H1 (cell line): ENCODE measurements around the gene RASD2. TPM values are rescaled to one million over a fixed set of nuclear protein-coding genes. Genes with fewer than 3 reads are reported as not detected.

ENCODE experiments used
- CTCF ChIA-PET: fragments of 300-600 bp; sonication (Branson Sonifier 250); formaldehyde crosslinking; loops from one replicate; lab custom pipeline; 2021; ENCODE audit not compliant: partially characterized antibody; lab: Charles Lee
- POLR2A ChIA-PET: fragments of 300-600 bp; sonication (Branson Sonifier 250); formaldehyde crosslinking; loops from one replicate; lab custom pipeline; 2021; ENCODE audit warnings: inconsistent platforms; ENCODE audit not compliant: partially characterized antibody; lab: Charles Lee
- DNase-seq, 2 experiments: peaks; one replicate each; pipeline versions ENCODE4 v3.0.0 to v3.0.0-alpha.2; 2010 to 2022; ENCODE audit warnings: low spot score in 2 of 2, low read depth in 1 of 2, mixed read lengths in 1 of 2
- FAIRE-seq: peaks from 2 replicates; lab custom pipeline; 2011; peaks lifted over from hg19 to GRCh38; lab: Jason Lieb, UNC
- H2AFZ ChIP-seq: 2 replicates; pipeline ENCODE4 v1.8.1; 2012; ENCODE audit warnings: low read length, inconsistent platforms
- H2AK5ac ChIP-seq: 2 replicates; pipeline ENCODE4 v1.6.1; 2013; ENCODE audit warnings: low read depth, low read length
- H2BK120ac ChIP-seq: replicated peaks from 2 replicates; pipeline ENCODE3; 2013; ENCODE audit warnings: low read depth, low read length, inconsistent platforms
- H2BK12ac ChIP-seq: 2 replicates; pipeline ENCODE4 v1.6.1; 2013; ENCODE audit warnings: low read depth, low read length
- H2BK15ac ChIP-seq: 2 replicates; pipeline ENCODE4 v1.6.1; 2013; ENCODE audit warnings: low read length
- H2BK20ac ChIP-seq: 2 replicates; pipeline ENCODE4 v1.6.1; 2013; ENCODE audit warnings: low read length
- H2BK5ac ChIP-seq: 2 replicates; pipeline ENCODE4 v1.6.1; 2013; ENCODE audit warnings: low read depth, low read length
- H3K14ac ChIP-seq: 2 replicates; pipeline ENCODE4 v1.6.1; 2013; ENCODE audit warnings: inconsistent platforms; ENCODE audit not compliant: insufficient read length
- H3K18ac ChIP-seq: 2 replicates; pipeline ENCODE4 v1.6.1; 2013; ENCODE audit warnings: low read length; ENCODE audit errors: extremely low read depth
- H3K23ac ChIP-seq: 2 replicates; pipeline ENCODE4 v1.6.1; 2013; ENCODE audit warnings: inconsistent platforms; ENCODE audit not compliant: insufficient read length
- H3K23me2 ChIP-seq: 2 replicates; pipeline ENCODE4 v1.6.1; 2013; ENCODE audit warnings: low read depth, low read length
- H3K27ac ChIP-seq: 2 replicates; pipeline ENCODE4 v1.6.1; 2011; ENCODE audit warnings: low read depth, low read length, inconsistent platforms
- H3K27me3 ChIP-seq, 4 experiments: replicated peaks in 1 of 4; 1 replicate in 1 of 4; 2 replicates in 3 of 4; pipeline versions ENCODE4 v1.6.1 to v1.8.1; 2011 to 2013; ENCODE audit warnings: low read length in 3 of 4, mild to moderate bottlenecking in 3 of 4, inconsistent platforms in 2 of 4, mixed read lengths in 2 of 4, moderate library complexity in 1 of 4; ENCODE audit not compliant: control insufficient read depth in 3 of 4, insufficient read depth in 3 of 4; ENCODE audit errors: extremely low read depth in 1 of 4
- H3K36me3 ChIP-seq, 4 experiments: 2 replicates each; pipeline versions ENCODE4 v1.6.1 to v1.8.1; 2011 to 2013; ENCODE audit warnings: mild to moderate bottlenecking in 4 of 4, low read length in 3 of 4, moderate library complexity in 2 of 4, control low read depth in 1 of 4, inconsistent platforms in 1 of 4; ENCODE audit not compliant: insufficient read depth in 4 of 4, control insufficient read depth in 2 of 4
- H3K4ac ChIP-seq: replicated peaks from 2 replicates; pipeline ENCODE3; 2013; ENCODE audit warnings: low read length, low read depth, mixed read lengths, inconsistent platforms; ENCODE audit not compliant: insufficient read length
- H3K4me1 ChIP-seq, 4 experiments: replicated peaks in 1 of 4; 1 replicate in 1 of 4; 2 replicates in 3 of 4; pipeline versions ENCODE4 v1.6.1 to v1.8.1; 2011 to 2013; ENCODE audit warnings: low read length in 3 of 4, inconsistent platforms in 2 of 4, mixed read lengths in 1 of 4; ENCODE audit not compliant: insufficient read depth in 4 of 4, control insufficient read depth in 3 of 4
- H3K4me2 ChIP-seq, 2 experiments: 2 replicates each; pipeline versions ENCODE4 v1.6.1 to v1.8.1; 2011 to 2013; ENCODE audit warnings: low read depth in 2 of 2, low read length in 2 of 2, control low read depth in 1 of 2, inconsistent platforms in 1 of 2, mild to moderate bottlenecking in 1 of 2; ENCODE audit not compliant: insufficient read depth in 1 of 2
- H3K4me3 ChIP-seq, 4 experiments: fragments of 200-600, 300-600 bp in 1 of 4; sonication (generic), shearing (Covaris generic), sonication (Bioruptor Twin) in 1 of 4; 2 replicates each; pipeline versions ENCODE4 v1.5.1 to v1.8.1; 2011 to 2016; ENCODE audit warnings: low read length in 4 of 4, low read depth in 3 of 4, control low read depth in 2 of 4, inconsistent platforms in 2 of 4, mild to moderate bottlenecking in 2 of 4, mixed read lengths in 1 of 4, moderate library complexity in 1 of 4; ENCODE audit not compliant: insufficient read depth in 2 of 4; ENCODE audit errors: extremely low read depth in 1 of 4
- H3K56ac ChIP-seq: replicated peaks from 2 replicates; pipeline ENCODE3; 2013; ENCODE audit warnings: low read depth, mild to moderate bottlenecking, mixed read lengths, low read length, inconsistent platforms; ENCODE audit not compliant: insufficient read length
- H3K79me1 ChIP-seq: 2 replicates; pipeline ENCODE4 v1.6.1; 2013; ENCODE audit warnings: low read depth, low read length, control low read depth
- H3K79me2 ChIP-seq, 2 experiments: 2 replicates each; pipeline versions ENCODE4 v1.6.1 to v1.8.1; 2012 to 2013; ENCODE audit warnings: low read length in 2 of 2, mild to moderate bottlenecking in 2 of 2, inconsistent platforms in 1 of 2; ENCODE audit not compliant: insufficient read depth in 2 of 2, control insufficient read depth in 1 of 2
- H3K9ac ChIP-seq, 4 experiments: replicated peaks in 1 of 4; 1 replicate in 1 of 4; 2 replicates in 3 of 4; pipeline versions ENCODE4 v1.6.1 to v1.8.1; 2011 to 2013; ENCODE audit warnings: low read depth in 3 of 4, low read length in 3 of 4, control low read depth in 2 of 4, mild to moderate bottlenecking in 2 of 4, moderate library complexity in 2 of 4, inconsistent platforms in 1 of 4; ENCODE audit errors: extremely low read depth in 1 of 4
- H3K9me3 ChIP-seq, 2 experiments: 2 replicates each; pipeline versions ENCODE4 v1.6.1 to v1.8.1; 2012 to 2013; ENCODE audit warnings: mild to moderate bottlenecking in 2 of 2, moderate library complexity in 2 of 2, control low read depth in 1 of 2, inconsistent platforms in 1 of 2, low read depth in 1 of 2, low read length in 1 of 2, mixed read lengths in 1 of 2; ENCODE audit not compliant: insufficient read depth in 2 of 2
- H4K20me1 ChIP-seq, 2 experiments: replicated peaks in 1 of 2; 2 replicates each; pipeline versions ENCODE3 to v1.8.1; 2011 to 2013; ENCODE audit warnings: inconsistent platforms in 2 of 2, low read length in 2 of 2, mild to moderate bottlenecking in 1 of 2; ENCODE audit not compliant: insufficient read depth in 2 of 2, control insufficient read depth in 1 of 2
- H4K5ac ChIP-seq: 2 replicates; pipeline ENCODE4 v1.6.1; 2013; ENCODE audit warnings: low read length, low read depth, mixed read lengths, inconsistent platforms; ENCODE audit not compliant: insufficient read length
- H4K8ac ChIP-seq: 2 replicates; pipeline ENCODE4 v1.8.0; 2013; ENCODE audit warnings: mild to moderate bottlenecking, moderate library complexity, low read length, inconsistent platforms; ENCODE audit not compliant: insufficient read depth; ENCODE audit errors: extremely low read depth
- H4K91ac ChIP-seq: replicated peaks from 2 replicates; pipeline ENCODE3; 2013; ENCODE audit warnings: low read length, mixed read lengths, inconsistent platforms; ENCODE audit not compliant: insufficient read length
- CHD2 ChIP-seq: IDR thresholded peaks from 2 replicates; pipeline ENCODE4 v1.6.1; 2012; ENCODE audit warnings: low read length, improper control_type of control experiment
- GTF2F1 ChIP-seq: IDR thresholded peaks from 2 replicates; pipeline ENCODE4 v1.6.1; 2012; ENCODE audit warnings: low read depth, low read length, improper control_type of control experiment, borderline replicate concordance
- POU5F1 ChIP-seq: IDR thresholded peaks from 2 replicates; pipeline ENCODE4 v1.6.1; 2011; ENCODE audit warnings: low read depth, mild to moderate bottlenecking, low read length, moderate library complexity
- RAD21 ChIP-seq, 2 experiments: IDR thresholded peaks in 1 of 2; conservative IDR thresholded peaks in 1 of 2; 2 replicates each; pipeline ENCODE4 v1.6.1; 2011; ENCODE audit warnings: low read depth in 2 of 2, low read length in 2 of 2, improper control_type of control experiment in 1 of 2, inconsistent platforms in 1 of 2, mild to moderate bottlenecking in 1 of 2, moderate library complexity in 1 of 2
- RFX5 ChIP-seq: IDR thresholded peaks from 2 replicates; pipeline ENCODE4 v1.6.1; 2011; ENCODE audit warnings: low read depth, low read length, improper control_type of control experiment, borderline replicate concordance
- RXRA ChIP-seq: IDR thresholded peaks from 2 replicates; pipeline ENCODE4 v1.6.1; 2011; ENCODE audit warnings: low read depth, mild to moderate bottlenecking, low read length, moderate library complexity; ENCODE audit not compliant: insufficient read depth
- SAP30 ChIP-seq: fragments of 300-600 bp; sonication (generic); IDR thresholded peaks from 2 replicates; pipeline ENCODE4 v1.7.1; 2012; ENCODE audit warnings: low read length, moderate library complexity, mild to moderate bottlenecking, inconsistent platforms; ENCODE audit not compliant: insufficient read depth, insufficient replicate concordance
- SIRT6 ChIP-seq: IDR thresholded peaks from one replicate; pipeline ENCODE4 v1.7.1; 2012; ENCODE audit warnings: low read length, inconsistent platforms
- SRF ChIP-seq: IDR thresholded peaks from 2 replicates; pipeline ENCODE4 v1.6.1; 2011; ENCODE audit warnings: mild to moderate bottlenecking, low read depth, low read length, moderate library complexity
- SUZ12 ChIP-seq: fragments of 200-600 bp; sonication (generic); IDR thresholded peaks from 2 replicates; pipeline ENCODE4 v1.6.1; 2012; ENCODE audit warnings: mild to moderate bottlenecking, inconsistent platforms, low read length, moderate library complexity, mixed read lengths
- TBP ChIP-seq: IDR thresholded peaks from 2 replicates; pipeline ENCODE4 v1.6.1; 2011; ENCODE audit warnings: low read depth, low read length, improper control_type of control experiment
- WGBS, 2 experiments: shearing (Covaris generic) in 1 of 2; methylation state at CpG; one replicate each; pipeline versions ENCODE4 v1.1.6 to v1.1.7; 2013 to 2015; ENCODE audit warnings: low lambda C conversion rate in 2 of 2, mixed read lengths in 2 of 2, inconsistent platforms in 1 of 2, low coverage in 1 of 2, missing lambda C conversion rate in 1 of 2; ENCODE audit not compliant: insufficient replicate concordance in 2 of 2, insufficient coverage in 1 of 2, insufficient read length in 1 of 2; ENCODE audit errors: extremely low coverage in 1 of 2, missing lambda C conversion rate in 1 of 2; 5-methylcytosine and 5-hydroxymethylcytosine counted together
- polyA plus RNA-seq, 7 experiments: library from polyadenylated mRNA; depleted of rRNA in 3 of 7; stranded (reverse) in 5 of 7; unstranded in 2 of 7; fragments of >200 nt in 5 of 7; fragments of 200-250 nt in 2 of 7; gene quantifications; 1 replicate in 5 of 7; 2 replicates in 1 of 7; 4 replicates in 1 of 7; pipeline versions ENCODE4 v1.2.1 to v1.2.3, GENCODE V29; 2011 to 2013; ENCODE audit warnings: missing spikeins in 2 of 7, mixed read lengths in 2 of 7
- total RNA-seq: library from RNA; stranded (reverse); fragmentation: NEBNext Ultra II Directional; extraction: Animal tissue kit (Norgen Biotek cat#: 25700); gene quantifications from 2 replicates; pipeline ENCODE4 v1.2.1, GENCODE V29; 2021

The RASD2 gene
- total and polyA plus RNA-seq, 2 of the 8 experiments (the other 6 are each of a cell fraction or from before 2014, with no cell fraction given), result 1.9 to 5.1 TPM

DNA sequence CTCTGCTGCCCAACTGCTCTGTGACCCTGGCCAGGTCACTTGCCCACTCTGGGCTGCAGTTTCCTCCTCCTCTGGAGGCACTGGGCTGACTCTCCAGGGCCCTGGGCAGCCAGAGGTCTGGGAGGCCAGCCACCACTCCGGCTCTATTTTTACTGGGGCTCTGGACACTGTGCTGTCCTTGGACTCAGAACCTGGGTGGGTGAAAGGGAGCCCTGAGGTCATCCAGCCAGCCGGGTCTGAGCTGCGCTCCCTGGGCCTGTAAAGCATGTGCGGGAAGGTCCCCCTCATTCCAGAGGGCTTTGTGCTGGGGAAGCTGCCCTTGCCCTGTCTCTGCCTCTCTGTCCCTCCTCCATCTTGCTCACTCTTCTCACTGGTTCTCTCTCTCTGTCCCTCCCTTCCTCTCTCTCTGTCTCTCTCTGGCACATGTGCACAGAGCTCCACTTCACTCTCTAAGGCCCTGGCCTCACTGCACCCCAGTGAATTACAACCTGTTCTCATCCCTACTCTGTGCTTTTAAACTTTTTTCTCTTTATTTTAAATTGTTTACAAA is 51.9 kb downstream of the RASD2 start:
- TF ChIP-seq RFX5 (no peak), RXRA (no peak), POU5F1 (no peak), SAP30 (no peak), SRF (no peak), GTF2F1 (no peak), RAD21 (IDR thresholded peaks at IDR 0.05 in 1 of 2, conservative IDR thresholded peaks at IDR 0.05 in 1 of 2; ENCODE audit: low read depth in 2 of 2, low read length in 2 of 2) (no peak), SIRT6 (no peak), CHD2 (no peak), SUZ12 (no peak), TBP (no peak)
- Histone ChIP-seq H3K27ac (no peak overlapping the region), H2BK15ac (peak overlapping the region; percentile 72; the same call in 1 of the 2 replicates), H2BK20ac (peak overlapping the region; percentile 48; the same call in 1 of the 2 replicates), H2BK12ac (peak overlapping the region; percentile 84; the same call in 1 of the 2 replicates), H3K4ac (no peak overlapping the region), H3K27me3 (no peaks in the 10 kb centered on the region; a peak in 1 of 7 replicates), H2BK120ac (peak overlapping the region; percentile 15), H4K20me1 (no peaks in the 10 kb centered on the region), H4K8ac (no peak overlapping the region; the same call in 1 of the 2 replicates), H3K23ac (no peak overlapping the region), H3K4me2 (peak overlapping the region in 1 of 2 experiments; percentile 23; a peak in 2 of 4 replicates), H3K9me3 (no peaks in the 10 kb centered on the region), H3K14ac (no peak overlapping the region), H4K5ac (no peak overlapping the region), H3K79me2 (no peaks in the 10 kb centered on the region), H3K9ac (no peak overlapping the region; a peak in 1 of 7 replicates), H3K4me3 (no peak overlapping the region), H2AK5ac (no peak overlapping the region), H3K56ac (no peak overlapping the region), H3K18ac (no peak overlapping the region), H2BK5ac (no peak overlapping the region), H3K23me2 (no peaks in the 10 kb centered on the region; the same call in 1 of the 2 replicates), H4K91ac (peak overlapping the region; percentile 83), H3K36me3 (no peaks in the 10 kb centered on the region), H3K4me1 (peaks cover 0 to 17% (median 1%) of the 10 kb centered on the region in 4 experiments; a peak in 3 of 7 replicates), H2AFZ (peak overlapping the region; percentile 95; the same call in 1 of the 2 replicates), H3K79me1 (no peaks in the 10 kb centered on the region)
- CTCF ChIA-PET, result interaction anchor here (0.8 to 2.2 kb wide), 8 partner anchors 10 to 245 kb away, joined by 3 to 12 read pairs (median 3); no protein-coding TSS in a partner anchor
- POLR2A ChIA-PET, result interaction anchor here (0.6 to 1.3 kb wide), 6 partner anchors 12 to 239 kb away, joined by 3 to 5 read pairs (median 3); no protein-coding TSS in a partner anchor
- no peak for FAIRE-seq
- no peak for DNase-seq
- WGBS, 2 experiments, result 73% methylated on average over 4 of the region's 4 CpGs; no CpG with 5 or more reads in 1 of the 2 experiments
